ENCODE measurements around the gene IFIT1B. TPM values are rescaled to one million over a fixed set of nuclear protein-coding genes. Genes with fewer than 3 reads are reported as not detected.

IFIT1B gene
- total RNA-seq, 1 donor = not detected

DNA sequence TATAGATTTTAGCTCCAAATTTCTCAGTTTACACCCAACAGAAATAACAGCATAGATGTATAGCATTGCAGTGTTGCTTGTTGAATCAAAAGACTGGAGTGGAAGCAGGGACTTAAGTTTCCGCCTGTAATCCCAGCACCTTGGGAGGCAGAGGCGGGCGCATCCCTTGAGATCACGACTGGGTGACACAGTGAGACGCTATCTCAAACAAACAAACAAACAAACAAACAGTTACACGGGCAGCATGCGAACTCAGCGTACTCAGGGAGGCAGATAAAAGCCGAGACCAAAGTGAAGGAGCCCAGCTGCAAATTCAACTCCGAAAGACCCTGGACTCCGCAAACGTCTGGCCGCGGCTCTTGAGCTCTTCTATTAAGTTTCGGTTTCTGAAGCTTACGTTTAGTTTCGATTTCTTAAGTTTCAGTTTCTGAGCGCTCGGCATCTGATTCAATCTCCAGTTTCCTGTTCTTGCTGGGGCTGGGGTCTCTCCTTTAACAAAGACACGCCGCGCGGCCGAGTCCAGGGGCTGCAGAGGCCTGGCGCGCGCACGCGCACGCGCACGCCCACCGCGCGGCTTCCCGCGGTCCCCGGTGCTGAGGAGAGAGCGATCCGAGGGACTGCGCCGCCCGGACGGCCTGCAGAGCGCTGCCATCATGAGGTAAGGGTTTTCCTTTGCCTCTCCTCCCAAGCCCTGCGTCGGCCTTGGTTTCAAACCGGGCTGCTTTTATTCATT lies 36.5 kb downstream of the IFIT1B start, which contains the start of gene IFIT5:
Gene IFIT5 (plus strand): TSS at position 423 of the 733 bp plus-strand sequence. CDS start 231 bp downstream, at position 654.
- DNase-seq (ENCODE audit: low read depth) = peak; percentile 71
- peak within 1 kb of the TSS; percentile 83 for H3K4me3 ChIP-seq (ENCODE audit: low read depth, low read length)
- TF ChIP-seq, protein P1, sequence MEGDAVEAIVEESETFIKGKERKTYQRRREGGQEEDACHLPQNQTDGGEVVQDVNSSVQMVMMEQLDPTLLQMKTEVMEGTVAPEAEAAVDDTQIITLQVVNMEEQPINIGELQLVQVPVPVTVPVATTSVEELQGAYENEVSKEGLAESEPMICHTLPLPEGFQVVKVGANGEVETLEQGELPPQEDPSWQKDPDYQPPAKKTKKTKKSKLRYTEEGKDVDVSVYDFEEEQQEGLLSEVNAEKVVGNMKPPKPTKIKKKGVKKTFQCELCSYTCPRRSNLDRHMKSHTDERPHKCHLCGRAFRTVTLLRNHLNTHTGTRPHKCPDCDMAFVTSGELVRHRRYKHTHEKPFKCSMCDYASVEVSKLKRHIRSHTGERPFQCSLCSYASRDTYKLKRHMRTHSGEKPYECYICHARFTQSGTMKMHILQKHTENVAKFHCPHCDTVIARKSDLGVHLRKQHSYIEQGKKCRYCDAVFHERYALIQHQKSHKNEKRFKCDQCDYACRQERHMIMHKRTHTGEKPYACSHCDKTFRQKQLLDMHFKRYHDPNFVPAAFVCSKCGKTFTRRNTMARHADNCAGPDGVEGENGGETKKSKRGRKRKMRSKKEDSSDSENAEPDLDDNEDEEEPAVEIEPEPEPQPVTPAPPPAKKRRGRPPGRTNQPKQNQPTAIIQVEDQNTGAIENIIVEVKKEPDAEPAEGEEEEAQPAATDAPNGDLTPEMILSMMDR (IDR thresholded peaks at IDR 0.05; ENCODE audit: insufficient read depth, low read length) = no peak

DNA sequence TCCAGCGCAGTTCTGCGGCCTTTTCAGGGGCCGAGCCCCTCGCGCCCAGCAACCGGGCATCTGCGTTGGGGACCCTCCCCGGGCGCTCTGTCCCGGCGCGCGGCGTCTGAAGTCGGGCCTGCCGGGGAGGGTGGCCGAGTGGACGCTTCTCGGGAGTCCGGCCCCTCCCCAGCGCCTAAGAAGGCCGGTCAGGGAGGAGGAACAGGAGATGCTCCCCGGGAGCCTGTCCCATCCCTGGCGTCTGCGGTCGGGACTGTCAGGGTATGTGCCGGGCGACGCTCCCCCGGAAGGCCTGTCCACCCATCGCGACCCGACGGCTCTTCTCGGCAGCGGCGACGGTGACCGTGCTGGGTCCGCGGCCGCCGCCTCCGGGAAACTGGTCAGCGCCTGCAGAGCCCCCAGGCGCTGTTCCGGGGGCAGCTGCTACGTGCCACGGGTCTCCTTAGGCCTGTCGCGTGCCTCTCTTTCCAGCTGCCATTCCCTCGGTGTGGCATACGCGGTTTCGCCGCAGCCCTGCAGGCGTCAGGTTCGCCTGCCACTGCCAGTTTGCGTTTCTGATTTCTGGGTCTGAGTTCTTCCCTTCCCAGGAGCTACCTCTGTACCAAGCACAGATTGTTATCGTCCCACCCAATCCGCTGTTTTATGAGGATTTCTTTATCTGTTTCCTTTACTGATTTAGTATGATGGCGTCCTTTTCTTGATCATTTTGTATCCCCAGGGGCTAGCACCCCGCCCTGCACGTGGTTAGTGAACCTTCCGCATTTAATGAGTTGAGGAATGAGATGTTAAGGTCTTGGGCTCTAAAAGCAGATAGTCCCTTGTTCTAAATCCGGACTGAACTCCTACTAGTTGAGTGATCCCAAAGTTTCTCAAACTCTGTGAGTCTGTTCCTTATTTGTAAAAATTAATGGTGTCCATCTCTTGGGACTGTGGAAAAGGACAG lies 37.3 kb downstream of the IFIT1B start:
- peak overlapping the region; percentile 83 for H3K4me3 ChIP-seq (ENCODE audit: low read depth, low read length)
- TF ChIP-seq, protein P1 (IDR thresholded peaks at IDR 0.05; ENCODE audit: insufficient read depth, low read length) = no peak
- peak; percentile 43 for DNase-seq (ENCODE audit: low read depth)

DNA sequence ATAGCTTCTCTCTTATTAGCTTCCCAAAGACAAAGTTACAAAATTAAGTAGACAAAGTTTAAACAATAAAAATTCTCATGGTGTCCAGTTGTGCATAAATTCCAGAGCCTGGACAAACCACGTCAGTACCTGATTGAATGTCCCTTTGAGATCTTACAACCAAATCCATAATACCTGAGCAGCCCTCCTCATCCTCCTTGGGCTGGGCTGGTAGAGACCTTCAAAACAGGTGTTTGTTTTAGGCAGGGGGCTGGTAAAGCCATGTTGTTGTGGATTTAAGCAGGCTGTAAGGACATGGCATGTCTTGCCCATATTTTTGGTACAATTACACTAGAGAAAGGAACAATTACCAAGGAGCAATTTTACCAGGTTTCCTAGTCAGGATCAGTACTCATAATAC lies 38.6 kb downstream of the IFIT1B start:
- no peak for DNase-seq (ENCODE audit: low read depth)
- TF ChIP-seq, protein P1 (IDR thresholded peaks at IDR 0.05; ENCODE audit: insufficient read depth, low read length) = no peak
- no peak overlapping the region for H3K4me3 ChIP-seq (ENCODE audit: low read depth, low read length)

DNA sequence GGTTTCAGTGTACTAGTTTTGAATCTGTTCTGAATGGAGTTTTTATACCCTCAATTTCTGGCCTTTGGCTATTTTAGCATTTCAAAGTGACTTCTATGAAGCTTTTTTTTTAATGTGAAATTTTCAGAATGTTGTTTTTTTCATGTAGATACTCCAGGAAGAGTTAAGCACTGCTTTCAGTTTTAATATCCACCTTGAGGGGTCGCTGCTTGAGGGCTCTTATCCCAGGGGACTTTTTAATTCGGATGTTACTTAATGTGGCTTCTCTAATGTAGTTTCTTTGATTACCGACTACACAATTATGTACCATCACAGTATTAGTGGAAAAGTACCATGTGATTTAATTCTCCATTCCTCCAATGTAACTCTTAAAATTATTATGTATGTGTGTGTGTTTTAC lies 41.7 kb downstream of the IFIT1B start:
- no peak overlapping the region for H3K4me3 ChIP-seq (ENCODE audit: low read depth, low read length)
- TF ChIP-seq, protein P1 (IDR thresholded peaks at IDR 0.05; ENCODE audit: insufficient read depth, low read length) = peak; percentile 63
- peak; percentile 44 for DNase-seq (ENCODE audit: low read depth)

DNA sequence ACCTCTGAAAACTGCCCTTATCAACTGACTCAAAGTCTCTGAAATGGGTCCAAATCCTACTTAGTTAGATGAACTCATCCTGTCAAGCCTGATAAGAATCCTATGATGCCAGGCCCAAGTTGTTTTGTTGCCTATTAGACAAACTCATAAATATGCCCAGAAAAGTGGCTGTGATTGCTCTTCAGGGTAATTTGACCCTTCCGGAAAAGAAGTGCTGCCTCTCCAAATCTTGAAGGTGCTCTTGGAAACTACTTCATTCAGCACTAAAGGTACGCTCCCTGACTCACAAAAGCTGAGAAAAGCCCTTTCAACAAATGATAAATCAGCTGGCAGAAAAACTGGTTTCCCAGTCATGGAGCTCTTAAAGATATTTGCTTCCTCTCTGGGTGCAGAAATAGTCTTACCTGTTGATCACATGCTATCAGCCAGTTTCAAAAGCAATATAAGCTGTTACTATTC lies 43.2 kb downstream of the IFIT1B start:
- no peak overlapping the region for H3K4me3 ChIP-seq (ENCODE audit: low read depth, low read length)
- TF ChIP-seq, protein P1 (IDR thresholded peaks at IDR 0.05; ENCODE audit: insufficient read depth, low read length) = no peak
- no peak for DNase-seq (ENCODE audit: low read depth)

DNA sequence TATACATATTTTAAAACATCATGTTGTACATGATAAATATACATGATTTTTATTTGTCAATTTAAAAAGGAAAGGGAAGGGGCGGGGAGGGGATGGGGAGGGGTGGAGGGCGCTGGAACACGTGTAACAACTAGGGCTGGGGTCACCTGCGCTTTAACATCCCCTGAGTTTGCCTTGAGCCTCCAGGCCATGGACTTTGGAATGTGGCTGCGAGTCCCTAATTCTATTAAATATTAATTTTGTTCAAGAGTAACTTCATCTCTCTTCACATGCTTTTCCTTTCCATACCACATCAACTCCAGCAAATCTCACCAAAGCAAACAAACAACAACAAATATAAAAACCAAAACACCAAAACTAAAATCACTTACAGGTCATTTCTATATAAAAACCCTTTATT lies 47.1 kb downstream of the IFIT1B start:
- no peak overlapping the region for H3K4me3 ChIP-seq (ENCODE audit: low read depth, low read length)
- TF ChIP-seq, protein P1 (IDR thresholded peaks at IDR 0.05; ENCODE audit: insufficient read depth, low read length) = no peak
- no peak for DNase-seq (ENCODE audit: low read depth)
